ENCODE results near the gene MMP24OS. TPM values are rescaled to one million over a fixed set of nuclear protein-coding genes. Genes with fewer than 3 reads are reported as not detected.
"Not testable (repeated sequence)": the region's sequence is repeated elsewhere in the genome, so short reads cannot be mapped to it uniquely, and the experiment has no call there.

Gene MMP24OS
- total RNA-seq, 1 donor from 2014 or later = 78.7 TPM

DNA sequence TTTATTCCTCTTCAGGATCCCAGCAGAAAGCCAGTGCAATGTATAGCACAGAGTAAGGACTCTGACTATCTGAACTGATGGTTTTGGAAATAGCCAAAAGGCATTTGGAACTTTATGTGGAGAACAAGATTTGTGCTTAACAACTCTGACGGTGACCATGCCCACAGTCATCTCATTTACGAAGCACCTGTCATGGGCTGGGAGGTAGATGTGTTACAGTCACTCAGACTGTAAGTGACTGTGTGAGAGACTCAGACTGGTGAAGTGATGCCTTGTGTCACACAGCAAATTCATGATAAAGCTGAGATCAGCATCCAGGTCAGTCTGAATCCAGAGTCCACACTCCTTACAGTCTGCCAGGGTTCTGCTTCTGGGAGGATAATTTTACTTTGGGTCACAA lies 38.2 kb upstream of the MMP24OS start:
- DNase-seq (no peak), ATAC-seq (no peak)
- Histone ChIP-seq H3K27ac (no peak overlapping the region), H3K27me3 (ENCODE audit: low read depth) (no peaks in the 10 kb centered on the region), H3K9me3 (no peaks in the 10 kb centered on the region), H3K4me3 (no peak overlapping the region), H3K36me3 (peaks cover 18% of the 10 kb centered on the region), H3K4me1 (peaks cover 4% of the 10 kb centered on the region)
- TF ChIP-seq, protein P1, sequence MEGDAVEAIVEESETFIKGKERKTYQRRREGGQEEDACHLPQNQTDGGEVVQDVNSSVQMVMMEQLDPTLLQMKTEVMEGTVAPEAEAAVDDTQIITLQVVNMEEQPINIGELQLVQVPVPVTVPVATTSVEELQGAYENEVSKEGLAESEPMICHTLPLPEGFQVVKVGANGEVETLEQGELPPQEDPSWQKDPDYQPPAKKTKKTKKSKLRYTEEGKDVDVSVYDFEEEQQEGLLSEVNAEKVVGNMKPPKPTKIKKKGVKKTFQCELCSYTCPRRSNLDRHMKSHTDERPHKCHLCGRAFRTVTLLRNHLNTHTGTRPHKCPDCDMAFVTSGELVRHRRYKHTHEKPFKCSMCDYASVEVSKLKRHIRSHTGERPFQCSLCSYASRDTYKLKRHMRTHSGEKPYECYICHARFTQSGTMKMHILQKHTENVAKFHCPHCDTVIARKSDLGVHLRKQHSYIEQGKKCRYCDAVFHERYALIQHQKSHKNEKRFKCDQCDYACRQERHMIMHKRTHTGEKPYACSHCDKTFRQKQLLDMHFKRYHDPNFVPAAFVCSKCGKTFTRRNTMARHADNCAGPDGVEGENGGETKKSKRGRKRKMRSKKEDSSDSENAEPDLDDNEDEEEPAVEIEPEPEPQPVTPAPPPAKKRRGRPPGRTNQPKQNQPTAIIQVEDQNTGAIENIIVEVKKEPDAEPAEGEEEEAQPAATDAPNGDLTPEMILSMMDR (IDR thresholded peaks at IDR 0.05) = no peak
- intact Hi-C loops (cut with DNase I) = no loop called here

DNA sequence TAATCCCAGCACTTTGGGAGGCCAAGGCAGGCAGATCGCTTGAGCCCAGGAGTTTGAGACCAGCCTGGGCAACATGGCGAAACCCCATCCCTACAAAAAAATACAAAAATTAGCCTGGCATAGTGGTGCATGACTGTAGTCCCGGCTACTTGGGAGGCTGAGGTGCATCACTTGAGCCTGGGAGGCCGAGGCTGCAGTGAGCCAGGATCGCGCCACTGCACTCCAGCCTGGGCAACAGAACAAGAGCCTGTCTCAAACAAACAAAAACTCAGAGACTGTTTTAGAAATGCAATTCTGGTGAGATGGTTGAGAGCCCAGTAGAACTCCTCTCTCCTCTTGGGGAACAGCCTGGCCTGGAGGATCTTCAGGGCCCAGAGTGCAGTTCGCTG lies 37.7 kb upstream of the MMP24OS start:
- H3K27ac ChIP-seq; H3K4me1 ChIP-seq; H3K4me3 ChIP-seq; ATAC-seq; DNase-seq; intact Hi-C loops (cut with DNase I); H3K27me3 ChIP-seq (ENCODE audit: low read depth); H3K9me3 ChIP-seq: not testable (repeated sequence)
- H3K36me3 ChIP-seq = peaks cover 18% of the 10 kb centered on the region

DNA sequence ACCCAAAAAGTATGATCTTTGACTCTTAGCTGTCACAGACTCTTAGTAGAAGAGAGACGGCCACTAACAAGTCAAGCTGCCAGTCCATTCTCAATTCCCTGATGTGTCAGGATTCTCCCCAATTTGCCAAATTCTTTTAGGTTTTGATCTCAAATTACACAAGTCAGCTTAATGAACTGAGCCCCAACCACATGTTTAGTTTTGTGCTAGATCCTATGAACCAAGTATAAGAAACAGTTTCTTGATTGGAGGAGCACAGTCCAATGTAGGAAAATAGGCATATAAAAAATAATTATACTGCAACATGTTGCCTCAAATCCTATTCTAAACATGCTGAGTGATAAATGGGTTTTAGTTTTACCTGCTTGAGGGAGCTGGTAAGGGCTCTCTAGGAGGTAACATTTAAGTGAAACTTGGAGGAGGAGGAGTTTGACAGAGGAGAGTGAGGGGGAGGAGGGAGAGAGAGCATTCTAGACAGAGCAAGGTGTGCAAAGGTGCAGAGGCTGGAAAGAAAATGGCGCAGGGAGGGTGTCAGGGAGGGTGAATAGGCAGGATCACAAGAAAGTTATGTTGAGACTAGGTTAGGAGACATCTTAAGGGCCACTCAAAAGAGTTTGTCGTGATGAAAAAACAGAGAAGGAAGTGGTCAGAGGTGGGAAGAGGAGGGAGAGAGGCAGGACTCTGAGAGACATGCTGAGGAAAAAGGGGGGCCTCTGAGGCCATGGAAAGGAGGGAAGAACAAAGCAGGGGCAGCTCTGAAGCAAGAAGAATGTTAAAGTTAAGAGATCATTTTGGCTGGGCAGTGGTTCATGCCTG lies 37.1 kb upstream of the MMP24OS start:
- Histone ChIP-seq H3K4me3 (no peak overlapping the region), H3K36me3 (peaks cover 18% of the 10 kb centered on the region), H3K9me3 (no peaks in the 10 kb centered on the region), H3K27me3 (ENCODE audit: low read depth) (no peaks in the 10 kb centered on the region), H3K27ac (no peak overlapping the region), H3K4me1 (peaks cover 4% of the 10 kb centered on the region)
- peak; percentile 30 to 40 for ATAC-seq
- intact Hi-C loops (cut with DNase I) = no loop called here
- DNase-seq = no peak
- TF ChIP-seq, protein P1 (IDR thresholded peaks at IDR 0.05) = no peak

DNA sequence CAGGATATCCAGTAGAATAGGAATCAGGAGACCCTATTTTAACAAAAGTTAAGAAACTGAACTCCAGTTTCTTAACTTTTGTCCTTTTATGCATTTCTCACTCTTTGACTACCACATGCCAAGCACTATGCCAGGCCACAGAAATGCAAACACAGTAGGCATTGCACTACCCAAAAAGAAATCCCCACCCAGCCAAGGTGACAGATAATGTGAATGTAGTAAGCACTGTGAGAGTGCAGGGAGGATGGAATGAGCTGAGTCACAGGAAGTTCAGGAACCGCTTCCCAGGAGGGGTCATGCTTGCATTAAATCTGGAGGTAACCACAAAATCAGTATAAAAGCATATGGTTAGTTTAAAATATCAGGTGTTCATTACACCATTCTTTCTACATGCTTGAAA lies 34.4 kb upstream of the MMP24OS start:
- no peak overlapping the region for H3K27ac ChIP-seq
- ATAC-seq = no peak
- H3K4me3 ChIP-seq = no peak overlapping the region
- no peak for DNase-seq
- no peaks in the 10 kb centered on the region for H3K4me1 ChIP-seq
- TF ChIP-seq, protein P1 (IDR thresholded peaks at IDR 0.05) = no peak
- H3K36me3 ChIP-seq = peaks cover 26% of the 10 kb centered on the region
- H3K9me3 ChIP-seq = no peaks in the 10 kb centered on the region
- intact Hi-C loops (cut with DNase I) = no loop called here
- no peaks in the 10 kb centered on the region for H3K27me3 ChIP-seq (ENCODE audit: low read depth)

DNA sequence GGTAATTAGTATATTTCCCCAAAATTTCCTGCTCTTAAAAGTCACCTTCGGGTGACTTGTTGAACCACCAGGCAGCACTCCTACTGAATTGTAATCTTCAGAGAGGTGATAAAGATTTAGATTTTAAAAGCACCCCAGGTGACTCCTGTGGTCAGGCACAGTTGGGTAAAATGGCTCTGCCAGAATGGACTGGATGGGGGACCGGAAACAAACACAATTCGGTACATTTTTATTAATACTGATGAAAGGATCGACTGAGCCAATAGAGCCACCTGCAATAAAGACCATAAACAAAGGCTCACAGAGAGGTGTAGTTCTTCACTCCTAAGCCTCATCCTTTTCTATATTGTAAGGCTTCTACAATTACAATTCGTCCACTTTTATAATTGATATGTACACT lies 33.9 kb upstream of the MMP24OS start:
- no peak for DNase-seq
- H3K9me3 ChIP-seq = no peaks in the 10 kb centered on the region
- H3K4me3 ChIP-seq = no peak overlapping the region
- ATAC-seq = no peak
- no peak overlapping the region for H3K27ac ChIP-seq
- TF ChIP-seq, protein P1 (IDR thresholded peaks at IDR 0.05) = no peak
- intact Hi-C loops (cut with DNase I) = no loop called here
- H3K36me3 ChIP-seq = peaks cover 28% of the 10 kb centered on the region
- no peaks in the 10 kb centered on the region for H3K4me1 ChIP-seq
- no peaks in the 10 kb centered on the region for H3K27me3 ChIP-seq (ENCODE audit: low read depth)

DNA sequence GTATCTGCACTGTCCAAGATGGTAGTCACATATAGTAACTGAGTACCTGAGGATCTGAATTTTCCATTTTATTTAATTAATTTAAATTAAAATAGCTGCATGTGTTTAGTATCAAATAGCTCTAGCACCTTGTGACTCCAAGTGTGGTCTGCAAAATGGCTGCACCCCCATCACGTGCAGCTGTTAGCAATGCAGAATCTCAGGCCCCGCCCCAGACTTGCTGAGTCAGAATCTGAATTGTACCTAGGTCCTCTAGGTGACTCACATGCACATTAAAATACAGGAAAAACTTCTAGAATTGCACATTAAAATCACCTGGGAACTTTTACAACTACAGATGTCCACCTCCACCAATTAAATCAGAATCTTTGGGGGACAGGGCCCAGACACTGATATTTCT lies 33.5 kb upstream of the MMP24OS start:
- TF ChIP-seq, protein P1 (IDR thresholded peaks at IDR 0.05) = no peak
- ATAC-seq (no peak), DNase-seq (no peak)
- Histone ChIP-seq H3K27ac (no peak overlapping the region), H3K4me3 (no peak overlapping the region), H3K9me3 (no peaks in the 10 kb centered on the region), H3K36me3 (peaks cover 32% of the 10 kb centered on the region), H3K27me3 (ENCODE audit: low read depth) (no peaks in the 10 kb centered on the region), H3K4me1 (no peaks in the 10 kb centered on the region)
- intact Hi-C loops (cut with DNase I) = no loop called here

Measured in lower lobe of right lung (tissue), 2 donors.